ENCODE results near the gene ABHD17A. TPM values are rescaled to one million over a fixed set of nuclear protein-coding genes. Genes with fewer than 3 reads are reported as not detected.
A peak's percentile ranks its signal among the peaks of the same experiment; 100 is the strongest.

Gene ABHD17A
- total RNA-seq, 2 donors from 2014 or later: 96.8 to 143 TPM

DNA sequence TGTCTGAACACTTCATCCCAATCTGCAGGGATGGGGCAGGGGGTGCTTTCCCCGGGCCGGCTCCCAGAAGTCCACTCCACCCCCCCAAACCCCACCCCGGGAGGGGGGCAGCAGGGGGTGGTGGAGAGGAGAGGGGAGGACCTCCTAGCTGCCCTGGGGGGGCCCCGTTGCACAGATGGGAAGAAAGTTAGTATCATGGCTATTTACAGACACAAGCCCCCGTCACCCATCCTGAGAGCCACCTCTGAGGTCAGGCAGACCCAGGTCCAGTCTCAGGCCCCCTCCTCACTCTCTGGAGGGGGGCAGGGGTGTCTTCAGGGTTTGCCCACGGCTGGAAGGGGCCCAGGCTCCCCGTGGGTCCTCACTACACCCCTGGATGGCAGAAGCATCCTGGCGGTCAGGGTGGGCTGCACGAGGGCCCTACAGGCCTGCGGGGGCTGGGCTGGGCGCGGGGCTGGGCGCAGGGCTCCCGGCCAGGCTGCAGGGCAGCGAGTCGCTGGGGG, 31.2 kb downstream of the ABHD17A start:
- Histone ChIP-seq H3K9me3 (no peaks in the 10 kb centered on the region), H3K36me3 (no peaks in the 10 kb centered on the region), H3K4me1 (ENCODE audit: control insufficient read depth in 1 of 2, low read depth in 2 of 2) (peaks cover 25 to 41% of the 10 kb centered on the region in 2 donors), H3K4me3 (no peak overlapping the region), H3K27me3 (replicated peaks; ENCODE audit: insufficient read depth) (no peaks in the 10 kb centered on the region), H3K27ac (no peak overlapping the region)
- TF ChIP-seq, protein P1, sequence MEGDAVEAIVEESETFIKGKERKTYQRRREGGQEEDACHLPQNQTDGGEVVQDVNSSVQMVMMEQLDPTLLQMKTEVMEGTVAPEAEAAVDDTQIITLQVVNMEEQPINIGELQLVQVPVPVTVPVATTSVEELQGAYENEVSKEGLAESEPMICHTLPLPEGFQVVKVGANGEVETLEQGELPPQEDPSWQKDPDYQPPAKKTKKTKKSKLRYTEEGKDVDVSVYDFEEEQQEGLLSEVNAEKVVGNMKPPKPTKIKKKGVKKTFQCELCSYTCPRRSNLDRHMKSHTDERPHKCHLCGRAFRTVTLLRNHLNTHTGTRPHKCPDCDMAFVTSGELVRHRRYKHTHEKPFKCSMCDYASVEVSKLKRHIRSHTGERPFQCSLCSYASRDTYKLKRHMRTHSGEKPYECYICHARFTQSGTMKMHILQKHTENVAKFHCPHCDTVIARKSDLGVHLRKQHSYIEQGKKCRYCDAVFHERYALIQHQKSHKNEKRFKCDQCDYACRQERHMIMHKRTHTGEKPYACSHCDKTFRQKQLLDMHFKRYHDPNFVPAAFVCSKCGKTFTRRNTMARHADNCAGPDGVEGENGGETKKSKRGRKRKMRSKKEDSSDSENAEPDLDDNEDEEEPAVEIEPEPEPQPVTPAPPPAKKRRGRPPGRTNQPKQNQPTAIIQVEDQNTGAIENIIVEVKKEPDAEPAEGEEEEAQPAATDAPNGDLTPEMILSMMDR (IDR thresholded peaks at IDR 0.05): no peak
- DNase-seq (ENCODE audit: low spot score): no peak
- ATAC-seq (ENCODE audit: insufficient number of reproducible peaks, low FRiP score, low read depth): no peak

DNA sequence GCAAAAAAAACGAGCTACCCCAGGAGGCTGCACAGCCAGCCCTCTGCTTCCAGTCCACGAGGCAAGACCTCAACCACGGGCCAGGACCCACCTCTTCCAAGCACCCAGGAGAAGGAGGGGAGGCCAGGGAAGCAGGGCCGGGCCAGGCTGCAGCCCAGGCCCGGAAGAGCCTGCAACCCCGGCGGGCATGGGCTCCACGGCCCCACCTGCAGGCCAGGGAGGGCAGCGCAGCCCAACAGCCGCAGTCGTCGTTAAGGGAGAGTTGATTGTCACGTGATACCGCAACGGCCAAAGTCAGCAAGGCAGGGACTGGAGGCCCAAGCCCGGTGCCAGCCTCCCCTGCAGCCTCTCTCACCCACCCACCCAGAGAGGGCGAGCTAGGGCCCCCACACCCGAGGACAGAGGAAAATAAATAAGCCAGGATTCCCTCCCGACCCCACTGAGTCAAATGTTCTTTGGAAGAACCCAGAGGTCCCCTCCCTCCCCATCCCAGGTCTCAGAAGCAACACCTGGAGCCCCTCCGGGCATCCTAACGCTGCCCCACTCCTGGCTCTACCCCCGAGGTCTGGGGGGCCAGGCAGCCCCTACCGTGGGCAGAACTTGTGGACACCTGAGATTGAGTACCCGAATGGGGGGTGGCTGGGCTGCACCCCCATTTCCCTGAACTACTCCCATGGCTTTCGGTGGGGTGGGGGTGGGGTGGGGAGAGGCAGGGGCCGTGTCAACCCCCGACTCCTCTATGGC, 31.8 kb downstream of the ABHD17A start:
- TF ChIP-seq, protein P1 (IDR thresholded peaks at IDR 0.05): peak; percentile 87
- no peak for ATAC-seq (ENCODE audit: insufficient number of reproducible peaks, low FRiP score, low read depth)
- H3K27ac ChIP-seq: no peak overlapping the region

DNA sequence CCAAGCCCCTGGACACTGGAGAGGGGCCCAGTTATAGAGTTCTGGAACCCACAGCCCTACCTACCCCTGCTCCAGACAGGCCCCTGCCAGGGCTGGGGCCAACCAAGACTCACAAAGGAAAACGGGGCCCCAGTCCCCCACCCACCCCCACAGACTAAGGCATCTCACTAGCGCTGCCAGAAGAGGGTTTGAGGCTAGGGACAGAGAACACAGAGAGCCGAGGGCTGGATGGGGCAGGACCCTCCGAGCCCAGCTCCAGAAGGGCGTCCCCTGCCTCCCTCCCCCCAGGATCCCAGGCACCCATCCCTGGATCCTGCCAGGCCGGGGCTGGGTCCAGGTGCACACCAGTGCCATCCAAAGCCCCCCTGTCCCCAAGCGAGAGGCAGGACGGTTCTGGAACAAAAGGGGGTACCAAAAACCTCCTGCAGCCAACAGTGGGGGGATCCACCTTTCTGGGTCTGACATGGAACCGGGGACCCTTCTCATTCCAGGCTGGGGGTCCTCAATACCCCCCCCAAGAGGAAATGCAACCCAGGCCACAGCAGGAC, 32.6 kb downstream of the ABHD17A start:
- H3K36me3 ChIP-seq: no peaks in the 10 kb centered on the region
- H3K9me3 ChIP-seq: no peaks in the 10 kb centered on the region
- peaks cover 21 to 34% of the 10 kb centered on the region in 2 donors for H3K4me1 ChIP-seq (ENCODE audit: control insufficient read depth in 1 of 2, low read depth in 2 of 2)
- no peak overlapping the region for H3K27ac ChIP-seq
- no peak overlapping the region for H3K4me3 ChIP-seq
- ATAC-seq (ENCODE audit: insufficient number of reproducible peaks, low FRiP score, low read depth) (no peak), DNase-seq (ENCODE audit: low spot score) (no peak)
- TF ChIP-seq, protein P1 (IDR thresholded peaks at IDR 0.05): no peak
- no peaks in the 10 kb centered on the region for H3K27me3 ChIP-seq (replicated peaks; ENCODE audit: insufficient read depth)

More for the DNA sequence above, 31.8 kb downstream of the ABHD17A start:
- Histone ChIP-seq H3K36me3 (no peaks in the 10 kb centered on the region), H3K4me3 (no peak overlapping the region), H3K9me3 (no peaks in the 10 kb centered on the region), H3K4me1 (ENCODE audit: control insufficient read depth in 1 of 2, low read depth in 2 of 2) (peaks cover 25 to 41% of the 10 kb centered on the region in 2 donors), H3K27me3 (replicated peaks; ENCODE audit: insufficient read depth) (no peaks in the 10 kb centered on the region)
- no peak for DNase-seq (ENCODE audit: low spot score)

DNA sequence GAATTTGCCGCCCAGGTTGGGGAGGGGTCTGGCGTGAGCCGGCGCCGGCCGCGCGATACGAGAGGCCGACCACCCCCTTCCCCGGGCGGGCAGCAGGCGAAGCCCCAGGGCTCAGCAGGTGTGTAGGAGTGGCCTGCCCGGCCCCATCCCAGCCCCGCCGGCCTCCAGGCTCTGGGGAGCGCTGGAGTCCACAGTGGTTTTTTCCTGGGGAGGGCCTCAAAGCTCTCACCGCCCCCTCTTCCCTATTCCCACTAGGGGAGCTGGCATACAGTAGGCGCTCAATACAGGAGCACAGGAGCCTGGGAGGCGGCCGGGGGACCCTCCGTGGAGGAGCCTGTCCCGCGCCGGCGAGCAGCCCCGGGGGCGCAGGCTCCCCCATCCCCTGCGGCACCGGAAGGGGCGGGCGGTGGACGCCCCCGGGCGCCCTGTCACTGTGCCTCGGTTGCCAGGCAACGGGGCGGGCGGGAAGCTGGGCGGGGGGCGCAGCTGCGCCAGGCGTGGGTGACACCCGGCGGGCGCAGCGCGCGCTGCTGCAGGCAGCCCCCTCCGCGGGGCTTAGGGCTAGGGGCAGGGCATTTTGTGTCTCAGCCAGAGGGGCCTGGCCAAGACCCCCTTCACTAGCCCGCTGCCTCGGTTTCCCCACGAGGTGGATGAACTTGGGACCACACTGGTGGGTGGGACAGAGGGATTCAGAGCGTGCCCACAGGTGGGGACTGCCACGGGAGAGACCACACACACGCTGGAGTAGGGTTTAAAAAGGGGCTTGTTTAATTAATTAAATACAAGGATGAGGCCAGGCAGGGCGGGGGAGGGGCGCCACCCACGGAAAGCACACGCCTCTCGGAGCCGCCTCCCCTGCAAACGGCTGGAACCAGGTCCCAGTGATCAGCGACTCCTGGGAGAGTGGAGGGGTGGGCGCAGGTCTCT, 33.4 kb downstream of the ABHD17A start:
- Histone ChIP-seq H3K36me3 (no peaks in the 10 kb centered on the region), H3K4me3 (no peak overlapping the region), H3K9me3 (no peaks in the 10 kb centered on the region), H3K27me3 (replicated peaks; ENCODE audit: insufficient read depth) (no peaks in the 10 kb centered on the region), H3K4me1 (ENCODE audit: control insufficient read depth in 1 of 2, low read depth in 2 of 2) (peaks cover 22 to 34% of the 10 kb centered on the region in 2 donors), H3K27ac (no peak overlapping the region)
- ATAC-seq (ENCODE audit: insufficient number of reproducible peaks, low FRiP score, low read depth): no peak
- TF ChIP-seq, protein P1 (IDR thresholded peaks at IDR 0.05): no peak
- DNase-seq (ENCODE audit: low spot score): no peak

Data from thoracic aorta (tissue), 2 donors.